Caco-2 (cell line): ENCODE measurements around the gene ZCCHC3. TPM values are rescaled to one million over a fixed set of nuclear protein-coding genes. Genes with fewer than 3 reads are reported as not detected.

ENCODE experiments used
- BruUV-seq: library from RNA; stranded (reverse); fragments of 400-500 nt; replicated peaks from 2 replicates; lab custom pipeline; 2021; lab: Mats Ljungman, UMichigan
- CTCF ChIA-PET: fragments of 300-600 bp; sonication (Branson Sonifier 250); formaldehyde crosslinking; loops from one replicate; lab custom pipeline; 2022; ENCODE audit warnings: antibody characterized with exemption; lab: Charles Lee
- POLR2A ChIA-PET: fragments of 300-600 bp; sonication (Branson Sonifier 250); formaldehyde crosslinking; loops from one replicate; lab custom pipeline; 2022; ENCODE audit warnings: antibody characterized with exemption; lab: Charles Lee
- DNase-seq, 2 experiments: peaks; one replicate each; pipeline versions ENCODE4 v3.0.0 to v3.0.0-alpha.2; 2020 to 2022
- H3K27me3 ChIP-seq: replicated peaks from 2 replicates; pipeline ENCODE4 v1.6.0; 2011; ENCODE audit warnings: low read length; ENCODE audit not compliant: control insufficient read depth, insufficient read depth
- H3K36me3 ChIP-seq: 2 replicates; pipeline ENCODE4 v1.5.1; 2011; ENCODE audit warnings: low read length; ENCODE audit not compliant: control insufficient read depth, insufficient read depth
- H3K4me1 ChIP-seq: fragments of 250-450 bp; sonication (Bioruptor Pico); 2 replicates; pipeline ENCODE4 v1.5.1; 2020; ENCODE audit warnings: mild to moderate bottlenecking
- H3K4me3 ChIP-seq: 2 replicates; pipeline ENCODE4 v1.5.1; 2011; ENCODE audit warnings: low read depth, mild to moderate bottlenecking, control low read depth, low read length
- H3K9me3 ChIP-seq: fragments of 250-450 bp; sonication (Bioruptor Pico); 2 replicates; pipeline ENCODE4 v1.5.1; 2020; ENCODE audit warnings: mild to moderate bottlenecking, moderate library complexity
- H3K27ac Mint-ChIP-seq: one replicate; pipeline ENCODE4 v1.8.0; 2022; ENCODE audit warnings: mixed read lengths; ENCODE audit not compliant: unreplicated experiment
- H3K27me3 Mint-ChIP-seq: one replicate; pipeline ENCODE4 v1.8.0; 2022; ENCODE audit warnings: mixed read lengths; ENCODE audit not compliant: insufficient read depth, unreplicated experiment
- H3K36me3 Mint-ChIP-seq: one replicate; pipeline ENCODE4 v1.8.0; 2022; ENCODE audit warnings: mild to moderate bottlenecking, mixed read lengths; ENCODE audit not compliant: insufficient read depth, unreplicated experiment
- H3K4me1 Mint-ChIP-seq: one replicate; pipeline ENCODE4 v1.8.0; 2022; ENCODE audit warnings: low read depth, mixed read lengths; ENCODE audit not compliant: unreplicated experiment
- H3K4me3 Mint-ChIP-seq: one replicate; pipeline ENCODE4 v1.8.0; 2022; ENCODE audit warnings: mild to moderate bottlenecking, moderate library complexity, mixed read lengths; ENCODE audit not compliant: unreplicated experiment
- H3K9me3 Mint-ChIP-seq: one replicate; pipeline ENCODE4 v1.8.0; 2022; ENCODE audit warnings: mixed read lengths; ENCODE audit not compliant: unreplicated experiment
- intact Hi-C: fragments of 100-400 bp; cut with micrococcal nuclease; formaldehyde crosslinking; loops from one replicate; pipeline ENCODE4 v1.10.0; 2022; ENCODE audit not compliant: unreplicated experiment
- total RNA-seq: library from RNA; stranded (reverse); gene quantifications from 2 replicates; pipeline ENCODE4 v1.2.3, GENCODE V29; 2022
- TF ChIP-seq, protein P1 (sequence below), 2 experiments: fragments of 200-600 bp in 1 of 2; IDR thresholded peaks; 1 replicate in 1 of 2; 2 replicates in 1 of 2; pipeline versions ENCODE4 v1.5.1 to v1.8.0; 2011 to 2022; ENCODE audit warnings: antibody characterized with exemption in 1 of 2, control low read depth in 1 of 2, inconsistent platforms in 1 of 2, low read depth in 1 of 2, low read length in 1 of 2, mild to moderate bottlenecking in 1 of 2, moderate library complexity in 1 of 2; ENCODE audit not compliant: insufficient read depth in 1 of 2, severe bottlenecking in 1 of 2, unreplicated experiment in 1 of 2

Gene ZCCHC3
- total RNA-seq, 1 experiment from 2014 or later, result 37.2 TPM

DNA sequence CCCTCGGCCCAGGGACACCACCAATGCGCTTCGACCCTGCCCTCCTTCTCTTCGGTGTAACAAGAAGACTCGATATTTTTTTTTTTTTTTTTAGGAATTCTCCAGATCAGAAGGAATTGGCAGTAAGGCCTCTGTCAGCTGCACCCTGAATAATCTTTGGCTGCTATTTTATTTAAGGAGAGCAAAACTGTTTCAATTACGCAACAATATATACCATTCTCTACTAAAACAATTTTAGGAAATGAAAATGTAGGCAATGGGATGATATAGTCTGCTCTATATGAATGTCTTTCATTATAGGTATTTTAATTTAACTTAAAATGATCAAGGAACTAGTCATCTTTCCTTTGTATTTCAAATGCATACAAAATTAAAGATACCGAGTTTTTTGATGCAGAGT, 13.3 kb downstream of the ZCCHC3 start:
- Histone ChIP-seq H3K36me3 (no peaks in the 10 kb centered on the region), H3K27me3 (no peaks in the 10 kb centered on the region), H3K4me3 (no peak overlapping the region), H3K9me3 (no peaks in the 10 kb centered on the region), H3K4me1 (no peaks in the 10 kb centered on the region)
- TF ChIP-seq, protein P1, sequence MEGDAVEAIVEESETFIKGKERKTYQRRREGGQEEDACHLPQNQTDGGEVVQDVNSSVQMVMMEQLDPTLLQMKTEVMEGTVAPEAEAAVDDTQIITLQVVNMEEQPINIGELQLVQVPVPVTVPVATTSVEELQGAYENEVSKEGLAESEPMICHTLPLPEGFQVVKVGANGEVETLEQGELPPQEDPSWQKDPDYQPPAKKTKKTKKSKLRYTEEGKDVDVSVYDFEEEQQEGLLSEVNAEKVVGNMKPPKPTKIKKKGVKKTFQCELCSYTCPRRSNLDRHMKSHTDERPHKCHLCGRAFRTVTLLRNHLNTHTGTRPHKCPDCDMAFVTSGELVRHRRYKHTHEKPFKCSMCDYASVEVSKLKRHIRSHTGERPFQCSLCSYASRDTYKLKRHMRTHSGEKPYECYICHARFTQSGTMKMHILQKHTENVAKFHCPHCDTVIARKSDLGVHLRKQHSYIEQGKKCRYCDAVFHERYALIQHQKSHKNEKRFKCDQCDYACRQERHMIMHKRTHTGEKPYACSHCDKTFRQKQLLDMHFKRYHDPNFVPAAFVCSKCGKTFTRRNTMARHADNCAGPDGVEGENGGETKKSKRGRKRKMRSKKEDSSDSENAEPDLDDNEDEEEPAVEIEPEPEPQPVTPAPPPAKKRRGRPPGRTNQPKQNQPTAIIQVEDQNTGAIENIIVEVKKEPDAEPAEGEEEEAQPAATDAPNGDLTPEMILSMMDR (IDR thresholded peaks at IDR 0.05; ENCODE audit: insufficient read depth in 1 of 2, low read depth in 1 of 2, low read length in 1 of 2, severe bottlenecking in 1 of 2, unreplicated experiment in 1 of 2), result no peak
- POLR2A ChIA-PET, result no interaction called here
- Mint-ChIP-seq H3K4me1 (no peaks in the 10 kb centered on the region), H3K9me3 (peaks cover 18% of the 10 kb centered on the region), H3K4me3 (no peak overlapping the region), H3K27ac (no peak overlapping the region), H3K36me3 (no peaks in the 10 kb centered on the region), H3K27me3 (no peaks in the 10 kb centered on the region)
- intact Hi-C loops, result no loop called here
- no TSS peak for BruUV-seq
- CTCF ChIA-PET, result interaction anchor here (1.0 kb wide), 1 partner anchor 44 kb away, joined by 3 read pairs; no protein-coding TSS in a partner anchor
- DNase-seq, result no peak

DNA sequence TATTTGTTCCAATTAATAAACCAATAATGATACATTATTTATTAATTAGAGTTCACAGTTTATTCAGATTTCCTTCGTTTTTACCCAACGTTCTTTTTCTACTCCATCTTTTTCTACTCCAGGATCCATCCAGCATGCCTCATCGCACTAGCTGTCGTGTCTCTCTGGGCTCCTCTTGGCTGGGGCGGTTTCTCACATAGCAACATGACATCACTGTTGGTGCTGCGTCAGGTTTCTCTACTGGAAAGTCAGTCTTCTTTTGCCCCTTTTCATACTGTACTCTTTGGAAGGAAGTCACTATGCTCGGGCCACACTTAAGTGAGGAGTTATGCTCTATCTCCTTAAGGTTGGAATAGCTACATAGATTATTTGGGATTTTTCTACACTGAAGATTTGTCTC, 14.2 kb downstream of the ZCCHC3 start:
- H3K36me3 ChIP-seq, result no peaks in the 10 kb centered on the region
- H3K27me3 ChIP-seq, result no peaks in the 10 kb centered on the region
- no peak overlapping the region for H3K4me3 ChIP-seq
- CTCF ChIA-PET, result no interaction called here
- TF ChIP-seq, protein P1 (IDR thresholded peaks at IDR 0.05; ENCODE audit: insufficient read depth in 1 of 2, low read depth in 1 of 2, low read length in 1 of 2, severe bottlenecking in 1 of 2, unreplicated experiment in 1 of 2), result no peak
- no peaks in the 10 kb centered on the region for H3K27me3 Mint-ChIP-seq
- peaks cover 15% of the 10 kb centered on the region for H3K9me3 Mint-ChIP-seq
- H3K36me3 Mint-ChIP-seq, result no peaks in the 10 kb centered on the region
- no peak overlapping the region for H3K4me3 Mint-ChIP-seq
- no peak for DNase-seq
- no peak overlapping the region for H3K27ac Mint-ChIP-seq
- no peaks in the 10 kb centered on the region for H3K9me3 ChIP-seq
- H3K4me1 Mint-ChIP-seq, result no peaks in the 10 kb centered on the region
- no TSS peak for BruUV-seq
- no peaks in the 10 kb centered on the region for H3K4me1 ChIP-seq
- intact Hi-C loops, result no loop called here
- POLR2A ChIA-PET, result no interaction called here

DNA sequence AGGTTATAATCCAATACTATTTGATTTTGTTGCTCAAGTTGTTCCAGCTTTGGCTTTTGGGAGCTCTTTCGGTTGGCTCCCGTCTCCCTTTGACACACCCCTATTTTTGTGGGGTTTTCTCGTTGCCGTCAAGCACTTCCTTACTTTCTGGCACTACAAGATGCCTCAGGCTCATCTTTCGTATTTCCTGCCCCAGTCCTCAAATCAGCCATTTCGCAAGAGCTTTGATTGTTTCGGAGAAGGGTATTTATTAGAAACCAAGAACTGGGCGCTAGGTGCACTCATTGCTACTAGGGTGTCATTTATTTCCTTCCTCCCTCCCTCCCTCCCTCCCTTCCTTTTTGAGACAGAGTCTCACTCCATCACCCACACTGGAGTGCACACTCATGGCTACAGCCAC, 14.7 kb downstream of the ZCCHC3 start:
- TF ChIP-seq, protein P1 (IDR thresholded peaks at IDR 0.05; ENCODE audit: insufficient read depth in 1 of 2, low read depth in 1 of 2, low read length in 1 of 2, severe bottlenecking in 1 of 2, unreplicated experiment in 1 of 2), result no peak
- Mint-ChIP-seq H3K27ac (no peak overlapping the region), H3K4me3 (no peak overlapping the region), H3K36me3 (no peaks in the 10 kb centered on the region), H3K9me3 (peaks cover 10% of the 10 kb centered on the region), H3K4me1 (no peaks in the 10 kb centered on the region), H3K27me3 (no peaks in the 10 kb centered on the region)
- Histone ChIP-seq H3K4me1 (no peaks in the 10 kb centered on the region), H3K27me3 (no peaks in the 10 kb centered on the region), H3K9me3 (no peaks in the 10 kb centered on the region), H3K4me3 (no peak overlapping the region), H3K36me3 (no peaks in the 10 kb centered on the region)
- BruUV-seq, result no TSS peak
- DNase-seq, result no peak
- ChIA-PET CTCF (no interaction called here), POLR2A (no interaction called here)
- intact Hi-C loops, result no loop called here
